ENCODE results near the gene DFFB. TPM values are rescaled to one million over a fixed set of nuclear protein-coding genes. Genes with fewer than 3 reads are reported as not detected.

Gene DFFB
- total and polyA plus RNA-seq, 9 of the 15 experiments (the other 6 are each of a cell fraction or from before 2014, with no cell fraction given): 2.3 to 15.8 (median 11.5) TPM

- TF ChIP-seq REST (IDR thresholded peaks at IDR 0.05; ENCODE audit: borderline replicate concordance) (peak; percentile 69; the same call in 1 of the 2 replicates), REST (CRISPR knock-in tag; IDR thresholded peaks at IDR 0.05; ENCODE audit: low read depth) (no peak), ZNF583 (CRISPR knock-in tag; IDR thresholded peaks at IDR 0.05) (no peak), SIN3B (IDR thresholded peaks at IDR 0.05; ENCODE audit: low read depth) (no peak; the same call in 1 of the 2 replicates), DIDO1 (tag; IDR thresholded peaks at IDR 0.05; ENCODE audit: low read depth) (peak; percentile 61), SIRT6 (IDR thresholded peaks at IDR 0.05; ENCODE audit: low read depth, low read length) (no peak), ZC3H4 (CRISPR knock-in tag; IDR thresholded peaks at IDR 0.05; ENCODE audit: borderline replicate concordance) (no peak), SOX6 (IDR thresholded peaks at IDR 0.05) (no peak), SMAD3 (CRISPR knock-in tag; conservative IDR thresholded peaks at IDR 0.05) (no peak), THRA (IDR thresholded peaks at IDR 0.05) (no peak), ZNF76 (CRISPR knock-in tag; IDR thresholded peaks at IDR 0.05; ENCODE audit: borderline replicate concordance) (no peak), HDAC2 (IDR thresholded peaks at IDR 0.05) (no peak; the same call in 1 of the 2 replicates), CAMTA2 (CRISPR knock-in tag; conservative IDR thresholded peaks at IDR 0.05) (no peak)
- TF ChIP-seq, protein P1, sequence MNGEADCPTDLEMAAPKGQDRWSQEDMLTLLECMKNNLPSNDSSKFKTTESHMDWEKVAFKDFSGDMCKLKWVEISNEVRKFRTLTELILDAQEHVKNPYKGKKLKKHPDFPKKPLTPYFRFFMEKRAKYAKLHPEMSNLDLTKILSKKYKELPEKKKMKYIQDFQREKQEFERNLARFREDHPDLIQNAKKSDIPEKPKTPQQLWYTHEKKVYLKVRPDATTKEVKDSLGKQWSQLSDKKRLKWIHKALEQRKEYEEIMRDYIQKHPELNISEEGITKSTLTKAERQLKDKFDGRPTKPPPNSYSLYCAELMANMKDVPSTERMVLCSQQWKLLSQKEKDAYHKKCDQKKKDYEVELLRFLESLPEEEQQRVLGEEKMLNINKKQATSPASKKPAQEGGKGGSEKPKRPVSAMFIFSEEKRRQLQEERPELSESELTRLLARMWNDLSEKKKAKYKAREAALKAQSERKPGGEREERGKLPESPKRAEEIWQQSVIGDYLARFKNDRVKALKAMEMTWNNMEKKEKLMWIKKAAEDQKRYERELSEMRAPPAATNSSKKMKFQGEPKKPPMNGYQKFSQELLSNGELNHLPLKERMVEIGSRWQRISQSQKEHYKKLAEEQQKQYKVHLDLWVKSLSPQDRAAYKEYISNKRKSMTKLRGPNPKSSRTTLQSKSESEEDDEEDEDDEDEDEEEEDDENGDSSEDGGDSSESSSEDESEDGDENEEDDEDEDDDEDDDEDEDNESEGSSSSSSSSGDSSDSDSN (IDR thresholded peaks at IDR 0.05; ENCODE audit: borderline replicate concordance in 1 of 2, low read depth in 2 of 2, low read length in 2 of 2): peak; percentile 63 to 83; a peak in 2 of 4 replicates
These were observed at the start of gene DFFB, which contains the start of gene CEP104 (continued) for GRCh38 chr1:3856923-3857790.

Measured in K562 (cell line).